ENCODE measurements around the gene C16orf96.

DNA sequence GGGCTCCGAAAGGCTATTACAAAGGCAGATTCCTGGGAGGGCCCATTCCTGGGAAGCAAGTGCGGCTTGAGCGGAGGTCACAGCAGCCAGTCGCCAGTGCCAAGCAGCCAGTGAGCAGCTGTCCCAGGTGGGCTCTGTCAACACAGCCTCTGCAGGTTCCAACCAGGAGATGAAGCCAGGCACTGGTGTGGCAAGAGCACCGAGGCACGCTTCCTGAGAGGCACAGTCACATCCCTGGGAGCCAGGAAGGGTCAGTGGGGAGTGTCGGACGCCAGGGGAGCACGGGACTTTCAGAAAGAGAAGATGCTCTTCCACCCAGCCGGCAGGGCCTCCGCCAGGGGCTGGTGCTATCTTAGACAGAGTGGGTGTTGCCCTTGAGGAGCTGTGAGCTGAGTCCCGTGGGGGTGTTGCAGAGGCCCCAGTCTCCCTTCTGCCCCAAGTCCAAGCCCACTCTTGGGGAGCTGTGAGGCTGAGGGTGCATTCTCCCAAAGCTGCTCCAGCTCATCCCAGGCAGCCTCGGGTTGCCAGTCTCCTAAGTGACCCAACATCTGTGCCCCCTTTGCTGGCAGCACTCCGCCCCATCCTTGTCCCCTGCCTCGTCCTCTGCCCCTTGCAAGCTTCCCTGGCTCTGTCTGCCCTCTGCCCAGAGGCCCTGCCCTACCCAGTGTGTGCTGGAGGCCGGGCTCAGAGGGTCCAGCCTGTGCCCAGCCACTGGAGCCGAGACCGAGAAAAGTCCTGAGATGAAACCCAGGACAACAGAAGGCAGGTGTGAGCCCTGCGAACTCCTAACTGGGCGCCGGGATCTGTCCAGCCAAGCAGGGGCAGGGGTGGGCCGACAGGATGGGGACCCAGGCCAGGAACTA lies 51.9 kb downstream of the C16orf96 start:
- TF ChIP-seq, protein P1, sequence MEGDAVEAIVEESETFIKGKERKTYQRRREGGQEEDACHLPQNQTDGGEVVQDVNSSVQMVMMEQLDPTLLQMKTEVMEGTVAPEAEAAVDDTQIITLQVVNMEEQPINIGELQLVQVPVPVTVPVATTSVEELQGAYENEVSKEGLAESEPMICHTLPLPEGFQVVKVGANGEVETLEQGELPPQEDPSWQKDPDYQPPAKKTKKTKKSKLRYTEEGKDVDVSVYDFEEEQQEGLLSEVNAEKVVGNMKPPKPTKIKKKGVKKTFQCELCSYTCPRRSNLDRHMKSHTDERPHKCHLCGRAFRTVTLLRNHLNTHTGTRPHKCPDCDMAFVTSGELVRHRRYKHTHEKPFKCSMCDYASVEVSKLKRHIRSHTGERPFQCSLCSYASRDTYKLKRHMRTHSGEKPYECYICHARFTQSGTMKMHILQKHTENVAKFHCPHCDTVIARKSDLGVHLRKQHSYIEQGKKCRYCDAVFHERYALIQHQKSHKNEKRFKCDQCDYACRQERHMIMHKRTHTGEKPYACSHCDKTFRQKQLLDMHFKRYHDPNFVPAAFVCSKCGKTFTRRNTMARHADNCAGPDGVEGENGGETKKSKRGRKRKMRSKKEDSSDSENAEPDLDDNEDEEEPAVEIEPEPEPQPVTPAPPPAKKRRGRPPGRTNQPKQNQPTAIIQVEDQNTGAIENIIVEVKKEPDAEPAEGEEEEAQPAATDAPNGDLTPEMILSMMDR (conservative IDR thresholded peaks at IDR 0.05) = no peak
- TF ChIP-seq EZH2 (IDR thresholded peaks at IDR 0.05; ENCODE audit: low read depth) = no peak
